Vagina (tissue), 2 donors: ENCODE measurements around the gene NAP1L4. TPM values are rescaled to one million over a fixed set of nuclear protein-coding genes. Genes with fewer than 3 reads are reported as not detected.

Source experiments
- DNase-seq, 2 donors: peaks; one replicate each; pipeline ENCODE4 v3.0.0-alpha.2; 2017; ENCODE audit errors: extremely low spot score in 2 of 2
- H3K27ac ChIP-seq: fragments of 200-600 bp; sonication (generic); one replicate; pipeline ENCODE4 v1.5.1; 2019
- H3K27me3 ChIP-seq: fragments of 200-600 bp; sonication (generic); one replicate; pipeline ENCODE4 v1.5.1; 2019
- H3K36me3 ChIP-seq, 2 donors: fragments of 200-600 bp; sonication (generic); one replicate each; pipeline ENCODE4 v1.5.1; 2017 to 2019
- H3K4me1 ChIP-seq: fragments of 200-600 bp; sonication (generic); one replicate; pipeline ENCODE4 v1.5.1; 2019
- H3K4me3 ChIP-seq, 2 donors: fragments of 200-600 bp; sonication (generic); 1 replicate in 1 of 2; 2 replicates in 1 of 2; pipeline ENCODE4 v1.5.1; 2016 to 2019
- H3K9me3 ChIP-seq: fragments of 200-600 bp; sonication (generic); one replicate; pipeline ENCODE4 v1.5.1; 2019
- POLR2A ChIP-seq, 2 donors: fragments of 450-650 bp; IDR thresholded peaks; one replicate each; pipeline ENCODE4 v1.6.1; 2017; ENCODE audit warnings: antibody characterized with exemption in 2 of 2, mild to moderate bottlenecking in 2 of 2, moderate library complexity in 2 of 2
- POLR2AphosphoS5 ChIP-seq, 2 donors: sonication (generic); formaldehyde crosslinking; IDR thresholded peaks; one replicate each; pipeline ENCODE4 v1.9.0; 2017; ENCODE audit warnings: antibody characterized with exemption in 2 of 2, mild to moderate bottlenecking in 2 of 2, low read depth in 1 of 2; ENCODE audit not compliant: insufficient read depth in 1 of 2
- intact Hi-C: fragments of 100-400 bp; cut with DNase I; formaldehyde crosslinking; loops from one replicate; pipeline ENCODE4 v1.15.1; 2023
- total RNA-seq: library from RNA; depleted of rRNA; stranded (reverse); fragments of >200 nt; gene quantifications from one replicate; pipeline ENCODE4 v1.2.3, GENCODE V29; 2016
- TF ChIP-seq, protein P1 (sequence below), 3 experiments: fragments of 450-650 bp in 2 of 3; fragments of 200-600 bp in 1 of 3; sonication (generic) in 1 of 3; IDR thresholded peaks; one replicate each; pipeline ENCODE4 v1.5.1; 2017 to 2019; ENCODE audit warnings: antibody characterized with exemption in 3 of 3, mild to moderate bottlenecking in 2 of 3, moderate library complexity in 2 of 3

NAP1L4 gene
- total RNA-seq, 1 donor from 2014 or later, result 108 TPM

GRCh38 chr11:2914455-2915195, 77.5 kb downstream of the NAP1L4 start:
- no peak for DNase-seq
- Histone ChIP-seq H3K27ac (no peak overlapping the region), H3K36me3 (no peaks in the 10 kb centered on the region), H3K4me3 (no peak overlapping the region), H3K27me3 (no peaks in the 10 kb centered on the region), H3K9me3 (no peaks in the 10 kb centered on the region), H3K4me1 (peaks cover 32% of the 10 kb centered on the region)
- intact Hi-C loops, result no loop called here
- TF ChIP-seq POLR2A (IDR thresholded peaks at IDR 0.05) (no peak), POLR2AphosphoS5 (IDR thresholded peaks at IDR 0.05; ENCODE audit: insufficient read depth in 1 of 2, low read depth in 1 of 2) (no peak)
- TF ChIP-seq, protein P1, sequence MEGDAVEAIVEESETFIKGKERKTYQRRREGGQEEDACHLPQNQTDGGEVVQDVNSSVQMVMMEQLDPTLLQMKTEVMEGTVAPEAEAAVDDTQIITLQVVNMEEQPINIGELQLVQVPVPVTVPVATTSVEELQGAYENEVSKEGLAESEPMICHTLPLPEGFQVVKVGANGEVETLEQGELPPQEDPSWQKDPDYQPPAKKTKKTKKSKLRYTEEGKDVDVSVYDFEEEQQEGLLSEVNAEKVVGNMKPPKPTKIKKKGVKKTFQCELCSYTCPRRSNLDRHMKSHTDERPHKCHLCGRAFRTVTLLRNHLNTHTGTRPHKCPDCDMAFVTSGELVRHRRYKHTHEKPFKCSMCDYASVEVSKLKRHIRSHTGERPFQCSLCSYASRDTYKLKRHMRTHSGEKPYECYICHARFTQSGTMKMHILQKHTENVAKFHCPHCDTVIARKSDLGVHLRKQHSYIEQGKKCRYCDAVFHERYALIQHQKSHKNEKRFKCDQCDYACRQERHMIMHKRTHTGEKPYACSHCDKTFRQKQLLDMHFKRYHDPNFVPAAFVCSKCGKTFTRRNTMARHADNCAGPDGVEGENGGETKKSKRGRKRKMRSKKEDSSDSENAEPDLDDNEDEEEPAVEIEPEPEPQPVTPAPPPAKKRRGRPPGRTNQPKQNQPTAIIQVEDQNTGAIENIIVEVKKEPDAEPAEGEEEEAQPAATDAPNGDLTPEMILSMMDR (IDR thresholded peaks at IDR 0.05), result no peak

DNA sequence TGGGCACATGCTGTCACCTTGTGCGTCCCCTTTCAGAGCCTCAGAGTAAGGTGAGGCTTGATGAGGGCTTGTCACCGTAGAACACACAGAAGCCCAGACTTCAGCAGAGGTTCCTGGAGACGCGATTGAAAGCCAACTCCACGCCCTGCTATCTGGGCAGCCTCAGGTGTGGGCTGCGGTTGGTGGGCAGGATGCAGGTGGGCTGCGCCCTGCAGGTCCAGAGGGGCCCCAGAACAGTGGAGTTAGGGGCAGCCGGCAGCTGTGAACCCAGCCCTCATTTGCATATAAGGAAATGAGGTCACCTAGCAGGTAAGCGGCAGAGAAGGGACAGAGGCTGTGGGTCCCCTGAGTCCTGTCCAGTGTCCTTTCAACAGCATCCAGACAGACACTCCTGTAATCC, 78.4 kb downstream of the NAP1L4 start:
- intact Hi-C loops, result no loop called here
- Histone ChIP-seq H3K27ac (peak overlapping the region; percentile 18), H3K9me3 (no peaks in the 10 kb centered on the region), H3K36me3 (no peaks in the 10 kb centered on the region), H3K4me1 (peaks cover 39% of the 10 kb centered on the region), H3K4me3 (no peak overlapping the region), H3K27me3 (no peaks in the 10 kb centered on the region)
- no peak for TF ChIP-seq POLR2A (IDR thresholded peaks at IDR 0.05)
- TF ChIP-seq POLR2AphosphoS5 (IDR thresholded peaks at IDR 0.05; ENCODE audit: insufficient read depth in 1 of 2, low read depth in 1 of 2), result no peak
- TF ChIP-seq, protein P1 (IDR thresholded peaks at IDR 0.05), result no peak
- DNase-seq, result no peak

DNA sequence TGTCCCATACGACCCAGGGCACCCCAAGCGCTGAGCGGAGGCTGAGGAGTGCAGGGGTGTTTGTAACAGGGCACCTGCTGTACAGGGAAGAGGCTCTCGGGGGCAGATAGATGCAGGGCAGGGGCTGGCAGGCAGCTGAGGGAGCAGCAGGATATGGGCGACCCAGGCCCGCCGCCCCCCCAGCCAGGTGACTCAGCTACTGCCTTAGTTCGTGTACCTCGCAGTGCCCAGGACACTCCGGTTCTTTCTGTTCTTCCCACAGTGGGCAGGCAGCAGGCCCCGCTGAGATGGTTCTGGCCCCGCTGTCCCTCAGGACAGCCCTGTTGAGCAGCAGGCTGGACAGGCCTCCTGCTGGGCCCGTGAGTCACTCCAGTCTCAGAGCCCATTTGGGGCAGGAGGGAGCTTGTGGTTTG, 79.1 kb downstream of the NAP1L4 start:
- no peaks in the 10 kb centered on the region for H3K27me3 ChIP-seq
- H3K4me1 ChIP-seq, result peaks cover 42% of the 10 kb centered on the region
- intact Hi-C loops, result no loop called here
- H3K36me3 ChIP-seq, result no peaks in the 10 kb centered on the region
- DNase-seq, result no peak
- H3K4me3 ChIP-seq, result no peak overlapping the region
- H3K27ac ChIP-seq, result peak overlapping the region; percentile 18
- no peaks in the 10 kb centered on the region for H3K9me3 ChIP-seq
- no peak for TF ChIP-seq POLR2AphosphoS5 (IDR thresholded peaks at IDR 0.05; ENCODE audit: insufficient read depth in 1 of 2, low read depth in 1 of 2)
- TF ChIP-seq POLR2A (IDR thresholded peaks at IDR 0.05), result no peak
- TF ChIP-seq, protein P1 (IDR thresholded peaks at IDR 0.05), result no peak

- no peaks in the 10 kb centered on the region for H3K36me3 ChIP-seq
- peak overlapping the region; percentile 18 for H3K27ac ChIP-seq
- H3K27me3 ChIP-seq, result no peaks in the 10 kb centered on the region
- peak; percentile 19 to 28 for TF ChIP-seq POLR2AphosphoS5 (IDR thresholded peaks at IDR 0.05; ENCODE audit: insufficient read depth in 1 of 2, low read depth in 1 of 2)
- TF ChIP-seq, protein P1 (IDR thresholded peaks at IDR 0.05), result no peak
- intact Hi-C loops, result no loop called here
- H3K9me3 ChIP-seq, result no peaks in the 10 kb centered on the region
- H3K4me3 ChIP-seq, result no peak overlapping the region
- peaks cover 42% of the 10 kb centered on the region for H3K4me1 ChIP-seq
- no peak for DNase-seq
Measured at GRCh38 chr11:2912498-2912897, 79.6 kb downstream of the NAP1L4 start.

- TF ChIP-seq POLR2AphosphoS5 (IDR thresholded peaks at IDR 0.05; ENCODE audit: insufficient read depth in 1 of 2, low read depth in 1 of 2) (no peak), POLR2A (IDR thresholded peaks at IDR 0.05) (no peak)
- TF ChIP-seq, protein P1 (IDR thresholded peaks at IDR 0.05), result no peak
- H3K4me1 ChIP-seq, result peaks cover 42% of the 10 kb centered on the region
- no peaks in the 10 kb centered on the region for H3K36me3 ChIP-seq
- intact Hi-C loops, result no loop called here
- no peak for DNase-seq
- no peaks in the 10 kb centered on the region for H3K27me3 ChIP-seq
- H3K27ac ChIP-seq, result peak overlapping the region; percentile 18
- H3K4me3 ChIP-seq, result no peak overlapping the region
- no peaks in the 10 kb centered on the region for H3K9me3 ChIP-seq
Measured at GRCh38 chr11:2911785-2912391, 80.2 kb downstream of the NAP1L4 start.
